Lung (tissue), 12 donors: Measurements from ENCODE around the gene RASAL3. TPM values are rescaled to one million over a fixed set of nuclear protein-coding genes. Genes with fewer than 3 reads are reported as not detected.

Experiments
- ATAC-seq: fragments of 200-7000 bp; cut with Tn5 transposase; one replicate; pipeline ENCODE4 v1.9.1; 2020; ENCODE audit warnings: moderate number of reproducible peaks; ENCODE audit not compliant: insufficient read depth, low FRiP score
- DNase-seq, 3 donors: peaks; one replicate each; pipeline ENCODE4 v3.0.0-alpha.2; 2013 to 2017
- H3K27ac ChIP-seq, 2 donors: one replicate each; pipeline ENCODE4 v1.5.1; 2013; ENCODE audit warnings: mild to moderate bottlenecking in 2 of 2, moderate library complexity in 2 of 2, control low read depth in 1 of 2, inconsistent platforms in 1 of 2, low read depth in 1 of 2, low read length in 1 of 2
- H3K27me3 ChIP-seq, 3 donors: one replicate each; pipeline ENCODE4 v1.5.1; 2013; ENCODE audit warnings: low read length in 2 of 3; ENCODE audit not compliant: control insufficient read depth in 3 of 3, insufficient read depth in 3 of 3
- H3K36me3 ChIP-seq, 4 donors: one replicate each; pipeline ENCODE4 v1.5.1; 2013; ENCODE audit warnings: low read length in 4 of 4, mild to moderate bottlenecking in 1 of 4, moderate library complexity in 1 of 4; ENCODE audit not compliant: control insufficient read depth in 4 of 4, insufficient read depth in 4 of 4
- H3K4me1 ChIP-seq, 5 donors: one replicate each; pipeline ENCODE4 v1.5.1; 2013; ENCODE audit warnings: low read length in 5 of 5, mild to moderate bottlenecking in 2 of 5, moderate library complexity in 1 of 5; ENCODE audit not compliant: control insufficient read depth in 5 of 5, insufficient read depth in 5 of 5
- H3K4me3 ChIP-seq: one replicate; pipeline ENCODE4 v1.5.1; 2013; ENCODE audit warnings: mild to moderate bottlenecking, control low read depth, moderate library complexity
- H3K9ac ChIP-seq, 2 donors: one replicate each; pipeline ENCODE4 v1.5.1; 2013; ENCODE audit warnings: low read length in 2 of 2, control low read depth in 1 of 2; ENCODE audit not compliant: insufficient read depth in 1 of 2
- H3K9me3 ChIP-seq, 4 donors: one replicate each; pipeline ENCODE4 v1.5.1; 2013; ENCODE audit warnings: low read length in 3 of 4, mild to moderate bottlenecking in 1 of 4, moderate library complexity in 1 of 4; ENCODE audit not compliant: control insufficient read depth in 4 of 4, insufficient read depth in 3 of 4
- CTCF ChIP-seq: IDR thresholded peaks from 2 replicates; pipeline ENCODE4 v1.5.1; 2012; ENCODE audit warnings: mild to moderate bottlenecking; ENCODE audit errors: control extremely low read depth, extremely low read depth
- WGBS, 2 donors: extraction: QIAGEN DNeasy Blood & Tissue Kit; methylation state at CpG; one replicate each; pipeline ENCODE4 v1.1.7; 2013; 5-methylcytosine and 5-hydroxymethylcytosine counted together
- polyA plus RNA-seq, 2 donors: library from polyadenylated mRNA; stranded (reverse); fragments of 200-250 nt; gene quantifications; one replicate each; pipeline ENCODE4 v1.2.1, GENCODE V29; 2013
- total RNA-seq, 2 donors: library from RNA; depleted of rRNA in 1 of 2; stranded (reverse); fragments of >200 nt in 1 of 2; gene quantifications; one replicate each; pipeline ENCODE4 v1.2.1, GENCODE V29; 2014 to 2021
- donor health status: control.
- donor health status: control.
- donor health status: Bipolar disorder and iron deficiency.
- donor health status: healthy.
- donor health status: DM: yes; HTN: yes; CAD: no.

RASAL3 gene
- total and polyA plus RNA-seq, 4 donors: 4.6 to 18.2 (median 9.6) TPM

GRCh38 chr19:15453906-15454860 lies 10.2 kb downstream of the RASAL3 start:
- no peak overlapping the region for H3K4me3 ChIP-seq
- ATAC-seq (no peak), DNase-seq (no peak)
- H3K9ac ChIP-seq: no peak overlapping the region
- H3K4me1 ChIP-seq: peaks cover 0 to 12% (median 4%) of the 10 kb centered on the region in 5 donors
- 88 to 92% methylated on average over 17 of the region's 17 CpGs for WGBS, 2 donors
- H3K27ac ChIP-seq: no peak overlapping the region
- peaks cover 0 to 53% (median 35%) of the 10 kb centered on the region in 3 donors for H3K27me3 ChIP-seq
- H3K36me3 ChIP-seq: peaks cover 0 to 16% (median 0%) of the 10 kb centered on the region in 4 donors
- TF ChIP-seq CTCF: no peak
- H3K9me3 ChIP-seq: no peaks in the 10 kb centered on the region

GRCh38 chr19:15453091-15453578 lies 11.2 kb downstream of the RASAL3 start:
- H3K4me3 ChIP-seq: peak overlapping the region; percentile 24
- ATAC-seq (no peak), DNase-seq (no peak)
- H3K36me3 ChIP-seq: peaks cover 0 to 16% (median 0%) of the 10 kb centered on the region in 4 donors
- peaks cover 0 to 20% (median 10%) of the 10 kb centered on the region in 5 donors for H3K4me1 ChIP-seq
- TF ChIP-seq CTCF: no peak
- H3K27ac ChIP-seq: peak overlapping the region in 1 of 2 donors; percentile 13
- H3K9me3 ChIP-seq: no peaks in the 10 kb centered on the region
- H3K9ac ChIP-seq: peak overlapping the region in 1 of 2 donors; percentile 23
- 47 to 73% methylated on average over 44 of the region's 44 CpGs for WGBS, 2 donors
- peaks cover 0 to 45% (median 29%) of the 10 kb centered on the region in 3 donors for H3K27me3 ChIP-seq

- Histone ChIP-seq H3K36me3 (peaks cover 0 to 17% (median 0%) of the 10 kb centered on the region in 4 donors), H3K4me1 (peaks cover 0 to 20% (median 8%) of the 10 kb centered on the region in 5 donors), H3K9ac (no peak overlapping the region), H3K9me3 (no peaks in the 10 kb centered on the region), H3K27me3 (peaks cover 0 to 39% (median 25%) of the 10 kb centered on the region in 3 donors), H3K4me3 (peak overlapping the region; percentile 24), H3K27ac (peak overlapping the region; percentile 17 to 18)
- peak; percentile 75 to 84 (median 81) for DNase-seq
- peak; percentile 64 for ATAC-seq
- WGBS, 2 donors: 45 to 66% methylated on average over 35 to 37 of the region's 37 CpGs
- TF ChIP-seq CTCF: no peak
These were observed 12.0 kb downstream of the RASAL3 start for GRCh38 chr19:15452111-15453047.
